GM12878 (cell line): ENCODE results near the gene NTSR1. TPM values are rescaled to one million over a fixed set of nuclear protein-coding genes. Genes with fewer than 3 reads are reported as not detected.

Experiments
- ATAC-seq: fragments of 200-7000 bp; cut with Tn5 transposase; 3 replicates; pipeline ENCODE4 v1.9.1; 2020; ENCODE audit warnings: mild to moderate bottlenecking, moderate library complexity
- BruUV-seq: library from RNA; stranded (reverse); fragments of 400-500 nt; replicated peaks from 2 replicates; lab custom pipeline; 2021; lab: Mats Ljungman, UMichigan
- CTCF ChIA-PET: fragments of 300-600 bp; sonication (Branson Sonifier 250); formaldehyde crosslinking; extraction: SDS; loops from one replicate; lab custom pipeline; 2021; ENCODE audit warnings: inconsistent platforms; lab: Yijun Ruan, JAX
- POLR2A ChIA-PET: fragments of 350-600 bp; formaldehyde crosslinking; extraction: SDS; loops from one replicate; lab custom pipeline; 2021; ENCODE audit warnings: inconsistent platforms; lab: Charles Lee
- RAD21 ChIA-PET: fragments of 300-600 bp; sonication (Branson Sonifier 250); formaldehyde crosslinking; loops from one replicate; lab custom pipeline; 2023; ENCODE audit warnings: antibody characterized with exemption; ENCODE audit not compliant: unreplicated experiment; lab: Charles Lee
- SMC1A ChIA-PET: fragments of 300-600 bp; sonication (Branson Sonifier 250); formaldehyde crosslinking; loops from one replicate; lab custom pipeline; 2023; ENCODE audit not compliant: unreplicated experiment, uncharacterized antibody; lab: Charles Lee
- DNase-seq: peaks from one replicate; pipeline ENCODE4 v3.0.0-alpha.2; 2011; ENCODE audit warnings: low read depth, low spot score
- FAIRE-seq: peaks from 3 replicates; lab custom pipeline; 2011; peaks lifted over from hg19 to GRCh38; lab: Jason Lieb, UNC
- H2AFZ ChIP-seq: 2 replicates; pipeline ENCODE4 v1.6.0; 2011; ENCODE audit warnings: low read depth, low read length, control low read depth; ENCODE audit not compliant: control insufficient read depth
- H3K27ac ChIP-seq: 2 replicates; pipeline ENCODE4 v1.5.1; 2011; ENCODE audit warnings: control low read depth; ENCODE audit not compliant: control insufficient read depth, insufficient read depth
- H3K27me3 ChIP-seq, 2 experiments: replicated peaks in 1 of 2; 2 replicates each; pipeline versions ENCODE4 v1.6.0 to v1.6.1; 2011; ENCODE audit warnings: low read length in 1 of 2; ENCODE audit not compliant: control insufficient read depth in 2 of 2, insufficient read depth in 2 of 2
- H3K36me3 ChIP-seq, 2 experiments: 2 replicates each; pipeline ENCODE4 v1.5.1; 2011; ENCODE audit warnings: low read length in 1 of 2; ENCODE audit not compliant: control insufficient read depth in 2 of 2, insufficient read depth in 2 of 2
- H3K4me1 ChIP-seq: 2 replicates; pipeline ENCODE4 v1.6.1; 2011; ENCODE audit warnings: mild to moderate bottlenecking, low read length, moderate library complexity, mixed read lengths; ENCODE audit not compliant: control insufficient read depth, insufficient read depth
- H3K4me2 ChIP-seq: 2 replicates; pipeline ENCODE4 v1.6.0; 2011; ENCODE audit warnings: control low read depth; ENCODE audit not compliant: control insufficient read depth, insufficient read depth
- H3K4me3 ChIP-seq: fragments of 200-600 bp; sonication (generic); 2 replicates; pipeline ENCODE4 v1.5.1; 2016
- H3K79me2 ChIP-seq: 2 replicates; pipeline ENCODE4 v1.6.0; 2011; ENCODE audit warnings: low read length; ENCODE audit not compliant: control insufficient read depth, insufficient read depth
- H3K9ac ChIP-seq: 2 replicates; pipeline ENCODE4 v1.8.0; 2011; ENCODE audit warnings: low read length, control low read depth, mixed read lengths; ENCODE audit not compliant: control insufficient read depth, insufficient read depth
- H3K9me3 ChIP-seq: replicated peaks from 3 replicates; pipeline ENCODE4 v1.5.1; 2011; ENCODE audit warnings: mild to moderate bottlenecking, low read length; ENCODE audit not compliant: control insufficient read depth, insufficient read depth
- H4K20me1 ChIP-seq: 2 replicates; pipeline ENCODE4 v1.6.0; 2011; ENCODE audit not compliant: control insufficient read depth, insufficient read depth
- BCL3 ChIP-seq: IDR thresholded peaks from 2 replicates; pipeline ENCODE4 v1.6.1; 2011; ENCODE audit warnings: borderline replicate concordance, low read depth, mild to moderate bottlenecking, moderate library complexity, low read length; ENCODE audit not compliant: insufficient read depth, poor library complexity, severe bottlenecking
- CEBPZ ChIP-seq: fragments of 150-350 bp; IDR thresholded peaks from 2 replicates; pipeline ENCODE4 v1.6.1; 2016; ENCODE audit warnings: low read depth, low read length
- CREB1 ChIP-seq: IDR thresholded peaks from 2 replicates; pipeline ENCODE4 v1.6.1; 2012; ENCODE audit warnings: low read depth, mild to moderate bottlenecking, inconsistent platforms
- FOXK2 ChIP-seq: fragments of 450-650 bp; IDR thresholded peaks from 2 replicates; pipeline ENCODE4 v1.6.1; 2017; ENCODE audit warnings: mild to moderate bottlenecking, moderate library complexity
- HDAC2 ChIP-seq: fragments of 200-600 bp; sonication (generic); IDR thresholded peaks from 2 replicates; pipeline ENCODE4 v1.6.1; 2017
- MEF2A ChIP-seq: IDR thresholded peaks from 2 replicates; pipeline ENCODE4 v1.6.1; 2011; ENCODE audit warnings: low read depth, mild to moderate bottlenecking, low read length, moderate library complexity; ENCODE audit not compliant: insufficient read depth
- MLLT1 ChIP-seq: fragments of 450-650 bp; IDR thresholded peaks from 2 replicates; pipeline ENCODE4 v1.6.1; 2016; ENCODE audit warnings: mild to moderate bottlenecking
- PKNOX1 ChIP-seq: fragments of 450-650 bp; IDR thresholded peaks from 2 replicates; pipeline ENCODE4 v1.6.1; 2016; ENCODE audit warnings: mild to moderate bottlenecking
- RELB ChIP-seq: fragments of 450-650 bp; IDR thresholded peaks from 2 replicates; pipeline ENCODE4 v1.6.1; 2017; ENCODE audit warnings: low read depth, mild to moderate bottlenecking, moderate library complexity
- SIN3A ChIP-seq: IDR thresholded peaks from 2 replicates; pipeline ENCODE4 v1.6.1; 2012; ENCODE audit warnings: low read depth, low read length, improper control_type of control experiment
- SMC3 ChIP-seq: IDR thresholded peaks from 2 replicates; pipeline ENCODE4 v1.6.1; 2011; ENCODE audit warnings: low read length, improper control_type of control experiment, borderline replicate concordance
- STAT3 ChIP-seq: IDR thresholded peaks from 2 replicates; pipeline ENCODE4 v1.6.1; 2011; ENCODE audit warnings: low read depth, low read length, improper control_type of control experiment
- WGBS: methylation state at CpG from one replicate; pipeline ENCODE4 v1.1.6; 2016; ENCODE audit warnings: low lambda C conversion rate; ENCODE audit not compliant: insufficient replicate concordance, insufficient coverage; ENCODE audit errors: missing lambda C conversion rate; 5-methylcytosine and 5-hydroxymethylcytosine counted together
- in situ Hi-C: fragments of 300-500 bp; cut with MboI; formaldehyde crosslinking; loops from 9 replicates; pipeline ENCODE4 v1.14.3; 2018; ENCODE audit warnings: mixed read lengths
- intact Hi-C: fragments of 100-400 bp; cut with micrococcal nuclease; formaldehyde crosslinking; loops from one replicate; pipeline ENCODE4 v1.14.2; 2022; ENCODE audit not compliant: unreplicated experiment
- polyA plus RNA-seq, 11 experiments: library from polyadenylated mRNA; depleted of rRNA in 4 of 11; unstranded in 6 of 11; stranded (reverse) in 5 of 11; fragments of >200 nt; fragmentation: Nextera tagmentation in 4 of 11; fragmentation: Illumina TruSeq in 1 of 11; extraction: Ambion mirVana in 4 of 11; extraction: Trizol in 1 of 11; gene quantifications; 1 replicate in 1 of 11; 2 replicates in 10 of 11; pipeline versions ENCODE4 v1.2.1 to v1.2.3, GENCODE V29; 2011 to 2016; ENCODE audit warnings: inconsistent platforms in 2 of 11, missing spikeins in 2 of 11, low read depth in 1 of 11
- total RNA-seq, 4 experiments: library from RNA; depleted of rRNA in 3 of 4; stranded (reverse); fragments of >200 nt in 3 of 4; fragmentation: Illumina TruSeq in 1 of 4; extraction: Trizol in 1 of 4; gene quantifications; 2 replicates each; pipeline versions ENCODE4 v1.2.1 to v1.2.3, GENCODE V29; 2013 to 2021

The NTSR1 gene
- total and polyA plus RNA-seq, 10 of the 15 experiments (the other 5 are each of a cell fraction or from before 2014, with no cell fraction given) = not detected

GRCh38 chr20:62716198-62716940, 7.7 kb downstream of the NTSR1 start (continued):
- TF ChIP-seq SMC3 (no peak), HDAC2 (no peak), MLLT1 (no peak), CREB1 (no peak), MEF2A (no peak), SIN3A (no peak)

- FAIRE-seq (no peak), DNase-seq (no peak), ATAC-seq (no peak)
- H3K27me3 ChIP-seq = peaks cover 0 to 2% of the 10 kb centered on the region in 2 experiments; a peak in 2 of 4 replicates
- 59% methylated on average over 11 of the region's 11 CpGs for WGBS
- H3K79me2 ChIP-seq = no peaks in the 10 kb centered on the region
- POLR2A ChIA-PET = no interaction called here
- H2AFZ ChIP-seq = no peak overlapping the region
- H3K4me2 ChIP-seq = no peak overlapping the region
- RAD21 ChIA-PET = no interaction called here
- H3K9me3 ChIP-seq = peaks cover 9% of the 10 kb centered on the region; the same call in 1 of the 3 replicates
- H4K20me1 ChIP-seq = no peaks in the 10 kb centered on the region
- H3K27ac ChIP-seq = no peak overlapping the region
- H3K4me1 ChIP-seq = no peaks in the 10 kb centered on the region
- SMC1A ChIA-PET = no interaction called here
- no peaks in the 10 kb centered on the region for H3K36me3 ChIP-seq
- BruUV-seq = no TSS peak
- in situ Hi-C loops = no loop called here
- no peak overlapping the region for H3K9ac ChIP-seq
- no peak overlapping the region for H3K4me3 ChIP-seq
- intact Hi-C loops = no loop called here
- CTCF ChIA-PET = no interaction called here
- TF ChIP-seq PKNOX1 (no peak), FOXK2 (no peak), RELB (no peak), CEBPZ (no peak), CREB1 (no peak), STAT3 (no peak), BCL3 (no peak)
Observed at GRCh38 chr20:62716941-62717310, 8.3 kb downstream of the NTSR1 start.
